Neural progenitor cell (in vitro differentiated cells): Measurements from ENCODE around the gene SIM2.

ENCODE experiments used
- EZH2 ChIP-seq: fragments of 200-600 bp; sonication (generic); IDR thresholded peaks from 2 replicates; pipeline ENCODE4 v1.6.1; 2017; ENCODE audit warnings: antibody characterized with exemption, mild to moderate bottlenecking, moderate library complexity
- EZH2phosphoT487 ChIP-seq: fragments of 200-600 bp; sonication (generic); IDR thresholded peaks from 2 replicates; pipeline ENCODE4 v1.6.1; 2017; ENCODE audit warnings: antibody characterized with exemption
- TF ChIP-seq, protein P1 (sequence below): fragments of 200-600 bp; sonication (generic); IDR thresholded peaks from 2 replicates; pipeline ENCODE4 v1.5.1; 2017; ENCODE audit warnings: antibody characterized with exemption, mild to moderate bottlenecking

DNA sequence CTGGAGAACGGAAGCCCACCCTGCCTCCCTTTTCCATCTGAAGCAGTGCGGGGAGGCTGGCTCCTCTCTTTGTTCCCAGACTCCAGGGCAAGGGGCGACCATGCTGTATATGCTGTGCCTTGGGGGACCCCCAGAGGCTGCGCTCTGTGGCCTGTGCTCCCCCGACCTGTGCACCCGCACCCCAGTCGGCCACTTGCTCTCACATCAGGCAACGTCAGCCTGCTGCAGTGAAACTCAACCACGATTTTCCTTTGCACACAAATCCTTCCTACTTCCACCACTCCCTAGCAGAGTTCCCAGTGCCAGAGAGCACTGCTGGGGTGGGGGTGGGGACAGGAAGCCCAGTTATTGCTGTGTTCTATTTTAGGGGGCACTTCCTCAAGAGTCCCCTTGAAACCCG lies 52.5 kb downstream of the SIM2 start:
- TF ChIP-seq, protein P1, sequence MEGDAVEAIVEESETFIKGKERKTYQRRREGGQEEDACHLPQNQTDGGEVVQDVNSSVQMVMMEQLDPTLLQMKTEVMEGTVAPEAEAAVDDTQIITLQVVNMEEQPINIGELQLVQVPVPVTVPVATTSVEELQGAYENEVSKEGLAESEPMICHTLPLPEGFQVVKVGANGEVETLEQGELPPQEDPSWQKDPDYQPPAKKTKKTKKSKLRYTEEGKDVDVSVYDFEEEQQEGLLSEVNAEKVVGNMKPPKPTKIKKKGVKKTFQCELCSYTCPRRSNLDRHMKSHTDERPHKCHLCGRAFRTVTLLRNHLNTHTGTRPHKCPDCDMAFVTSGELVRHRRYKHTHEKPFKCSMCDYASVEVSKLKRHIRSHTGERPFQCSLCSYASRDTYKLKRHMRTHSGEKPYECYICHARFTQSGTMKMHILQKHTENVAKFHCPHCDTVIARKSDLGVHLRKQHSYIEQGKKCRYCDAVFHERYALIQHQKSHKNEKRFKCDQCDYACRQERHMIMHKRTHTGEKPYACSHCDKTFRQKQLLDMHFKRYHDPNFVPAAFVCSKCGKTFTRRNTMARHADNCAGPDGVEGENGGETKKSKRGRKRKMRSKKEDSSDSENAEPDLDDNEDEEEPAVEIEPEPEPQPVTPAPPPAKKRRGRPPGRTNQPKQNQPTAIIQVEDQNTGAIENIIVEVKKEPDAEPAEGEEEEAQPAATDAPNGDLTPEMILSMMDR: no peak
- no peak for TF ChIP-seq EZH2
- no peak for TF ChIP-seq EZH2phosphoT487
